ENCODE measurements around the gene FREY1. TPM values are rescaled to one million over a fixed set of nuclear protein-coding genes. Genes with fewer than 3 reads are reported as not detected.

Gene FREY1
- total and polyA plus RNA-seq, 2 of the 8 experiments (the other 6 are each of a cell fraction or from before 2014, with no cell fraction given) = 0.32 to 1.1 TPM

GRCh38 chr11:45879803-45880686 lies 27.0 kb downstream of the FREY1 start:
- H4K5ac ChIP-seq (ENCODE audit: insufficient read length, low read depth, low read length) = no peak overlapping the region
- H3K79me1 ChIP-seq (ENCODE audit: low read depth, low read length) = peaks cover 3% of the 10 kb centered on the region; the same call in 1 of the 2 replicates
- no peaks in the 10 kb centered on the region for H3K79me2 ChIP-seq (ENCODE audit: control insufficient read depth in 1 of 2, insufficient read depth in 2 of 2, low read length in 2 of 2)
- peaks cover 8 to 16% (median 12%) of the 10 kb centered on the region in 4 experiments; a peak in 6 of 7 replicates for H3K4me1 ChIP-seq (replicated peaks in 1 of 4; ENCODE audit: control insufficient read depth in 3 of 4, insufficient read depth in 4 of 4, low read length in 3 of 4)
- H3K27me3 ChIP-seq (replicated peaks in 1 of 4; ENCODE audit: control insufficient read depth in 3 of 4, extremely low read depth in 1 of 4, insufficient read depth in 3 of 4, low read length in 3 of 4) = no peaks in the 10 kb centered on the region; a peak in 2 of 7 replicates
- H2AK5ac ChIP-seq (ENCODE audit: low read depth, low read length) = no peak overlapping the region
- no peaks in the 10 kb centered on the region for H3K9me3 ChIP-seq (ENCODE audit: insufficient read depth in 2 of 2, low read depth in 1 of 2, low read length in 1 of 2)
- H3K14ac ChIP-seq (ENCODE audit: insufficient read length) = no peak overlapping the region
- no peak overlapping the region for H2BK12ac ChIP-seq (ENCODE audit: low read depth, low read length)
- H3K9ac ChIP-seq (replicated peaks in 1 of 4; ENCODE audit: extremely low read depth in 1 of 4, low read depth in 3 of 4, low read length in 3 of 4) = no peak overlapping the region
- no peak overlapping the region for H4K91ac ChIP-seq (replicated peaks; ENCODE audit: insufficient read length, low read length)
- peaks cover under 1% of the 10 kb centered on the region; the same call in 1 of the 2 replicates for H3K23me2 ChIP-seq (ENCODE audit: low read depth, low read length)
- no peak overlapping the region for H3K4ac ChIP-seq (replicated peaks; ENCODE audit: insufficient read length, low read depth, low read length)
- no peak overlapping the region for H3K27ac ChIP-seq (ENCODE audit: low read depth, low read length)
- whole genome bisulfite sequencing, 2 experiments (ENCODE audit: extremely low coverage in 1 of 2, insufficient coverage in 1 of 2, insufficient read length in 1 of 2, insufficient replicate concordance in 2 of 2, low coverage in 1 of 2, low lambda C conversion rate in 2 of 2, missing lambda C conversion rate in 1 of 2) = 83% methylated on average over 7 of the region's 7 CpGs; no CpG with 5 or more reads in 1 of the 2 experiments
- H3K23ac ChIP-seq (ENCODE audit: insufficient read length) = no peak overlapping the region
- no peak overlapping the region for H3K56ac ChIP-seq (replicated peaks; ENCODE audit: insufficient read length, low read depth, low read length)
- no peak overlapping the region for H2BK20ac ChIP-seq (ENCODE audit: low read length)
- POLR2A ChIA-PET (ENCODE audit: partially characterized antibody) = interaction anchor here (0.9 to 1.2 kb wide), 3 partner anchors 10 to 28 kb away, joined by 3 to 4 read pairs (median 4); no protein-coding TSS in a partner anchor
- H2BK15ac ChIP-seq (ENCODE audit: low read length) = no peak overlapping the region
- H3K18ac ChIP-seq (ENCODE audit: extremely low read depth, low read length) = no peak overlapping the region
- H2BK120ac ChIP-seq (replicated peaks; ENCODE audit: low read depth, low read length) = no peak overlapping the region
- H3K4me2 ChIP-seq (ENCODE audit: insufficient read depth in 1 of 2, low read depth in 2 of 2, low read length in 2 of 2) = no peak overlapping the region
- CTCF ChIA-PET (ENCODE audit: partially characterized antibody) = interaction anchor here (1.0 to 5.2 kb wide), 5 partner anchors 8 to 274 kb away, joined by 3 to 41 read pairs (median 5); partner anchors contain the start of gene PEX16
- peaks cover 0 to 4% of the 10 kb centered on the region in 2 experiments for H4K20me1 ChIP-seq (replicated peaks in 1 of 2; ENCODE audit: control insufficient read depth in 1 of 2, insufficient read depth in 2 of 2, low read length in 2 of 2)
- no peak overlapping the region for H2AFZ ChIP-seq (ENCODE audit: low read length)
- H4K8ac ChIP-seq (ENCODE audit: extremely low read depth, insufficient read depth, low read length) = no peak overlapping the region
- H3K4me3 ChIP-seq (ENCODE audit: extremely low read depth in 1 of 4, insufficient read depth in 2 of 4, low read depth in 3 of 4, low read length in 4 of 4) = no peak overlapping the region
- FAIRE-seq (no peak), DNase-seq (ENCODE audit: low read depth in 1 of 2, low spot score in 2 of 2) (no peak)
- no peaks in the 10 kb centered on the region; a peak in 2 of 8 replicates for H3K36me3 ChIP-seq (ENCODE audit: control insufficient read depth in 2 of 4, insufficient read depth in 4 of 4, low read length in 3 of 4)
- H2BK5ac ChIP-seq (ENCODE audit: low read depth, low read length) = no peak overlapping the region
- TF ChIP-seq KDM4A (IDR thresholded peaks at IDR 0.05; ENCODE audit: low read depth, low read length, severe bottlenecking) = no peak
- TF ChIP-seq GABPA (IDR thresholded peaks at IDR 0.05; ENCODE audit: borderline replicate concordance, insufficient read depth, low read length) = no peak
- no peak for TF ChIP-seq BACH1 (IDR thresholded peaks at IDR 0.05; ENCODE audit: low read length)
- no peak for TF ChIP-seq RNF2 (IDR thresholded peaks at IDR 0.05; ENCODE audit: borderline replicate concordance, low read depth, low read length, missing control alignments, poor library complexity, severe bottlenecking)
- no peak for TF ChIP-seq RXRA (IDR thresholded peaks at IDR 0.05; ENCODE audit: insufficient read depth, low read depth, low read length)
- no peak for TF ChIP-seq PHF8 (conservative IDR thresholded peaks at IDR 0.05; ENCODE audit: low read depth, low read length)
- no peak for TF ChIP-seq BCL11A (IDR thresholded peaks at IDR 0.05; ENCODE audit: low read depth in 2 of 2, low read length in 2 of 2)
- TF ChIP-seq KDM1A (IDR thresholded peaks at IDR 0.05; ENCODE audit: borderline replicate concordance, low read length) = no peak
